Measurements from ENCODE around the gene RPS25. TPM values are rescaled to one million over a fixed set of nuclear protein-coding genes. Genes with fewer than 3 reads are reported as not detected.
A peak's percentile ranks its signal among the peaks of the same experiment; 100 is the strongest.

The RPS25 gene
- total RNA-seq, 1 experiment from 2014 or later = 1,450 TPM

- Histone ChIP-seq H2BK120ac (ENCODE audit: low read depth, low read length, poor library complexity, severe bottlenecking) (no peak overlapping the region), H3K4me1 (ENCODE audit: insufficient read depth, low read length) (peaks cover 4% of the 10 kb centered on the region; the same call in 1 of the 2 replicates), H4K91ac (ENCODE audit: insufficient read length, low read depth, low read length) (no peak overlapping the region), H3K27ac (ENCODE audit: insufficient read length, low read depth, low read length) (no peak overlapping the region), H3K4me2 (ENCODE audit: insufficient read depth, insufficient read length, low read length) (no peak overlapping the region), H3K56ac (ENCODE audit: insufficient read length, low read depth, low read length) (no peak overlapping the region), H2BK20ac (ENCODE audit: low read depth, low read length, poor library complexity, severe bottlenecking) (no peak overlapping the region), H3K79me2 (ENCODE audit: insufficient read depth, low read length) (peaks cover 4% of the 10 kb centered on the region; the same call in 1 of the 2 replicates), H3T11ph (ENCODE audit: low read length) (no peak overlapping the region), H4K20me1 (ENCODE audit: control insufficient read depth, insufficient read depth, insufficient read length) (no peaks in the 10 kb centered on the region), H3K23me2 (ENCODE audit: insufficient read length, low read depth, low read length, poor library complexity, severe bottlenecking) (peaks cover 3% of the 10 kb centered on the region), H3K23ac (ENCODE audit: insufficient read length, low read depth, low read length) (no peak overlapping the region), H3K14ac (ENCODE audit: insufficient read depth, low read length) (no peak overlapping the region), H4K5ac (ENCODE audit: insufficient read length, low read depth, low read length) (no peak overlapping the region), H2BK15ac (ENCODE audit: low read depth, low read length) (no peak overlapping the region), H3K79me1 (ENCODE audit: insufficient read depth, low read depth, low read length, poor library complexity, severe bottlenecking) (no peaks in the 10 kb centered on the region), H2BK12ac (ENCODE audit: insufficient read length, low read depth, low read length) (no peak overlapping the region), H2BK5ac (ENCODE audit: insufficient read length, low read length) (no peak overlapping the region), H3K4ac (ENCODE audit: low read depth, low read length) (no peak overlapping the region), H4K8ac (replicated peaks; ENCODE audit: insufficient read length, low read depth, low read length) (no peak overlapping the region), H3K27me3 (ENCODE audit: insufficient read depth, low read length) (no peaks in the 10 kb centered on the region), H3K18ac (ENCODE audit: insufficient read length, low read depth, low read length) (no peak overlapping the region), H3K9me3 (ENCODE audit: control insufficient read depth, low read depth, low read length) (no peaks in the 10 kb centered on the region), H2AFZ (ENCODE audit: low read length) (no peak overlapping the region), H2AK5ac (ENCODE audit: insufficient read length, low read length) (no peak overlapping the region), H3K9ac (ENCODE audit: extremely low read depth, insufficient read length, low read length) (no peak overlapping the region)
- no peaks in the 10 kb centered on the region for H3K27me3 Mint-ChIP-seq (ENCODE audit: low read depth)
- TF ChIP-seq CTCF (conservative IDR thresholded peaks at IDR 0.05) = no peak
- DNase-seq = no peak
- peaks cover 32 to 78% (median 76%) of the 10 kb centered on the region in 3 experiments; a peak in 6 of 7 replicates for H3K36me3 Mint-ChIP-seq (ENCODE audit: insufficient read depth in 1 of 3, low read depth in 3 of 3)
- peaks cover 18 to 23% of the 10 kb centered on the region in 2 experiments for H3K4me1 Mint-ChIP-seq
- H3K9me3 Mint-ChIP-seq = no peaks in the 10 kb centered on the region
- peak overlapping the region in 1 of 3 experiments; percentile 44; a peak in 1 of 7 replicates for H3K27ac Mint-ChIP-seq
- no peak overlapping the region for H3K4me3 Mint-ChIP-seq
These were observed 5.6 kb upstream of the RPS25 start for GRCh38 chr11:119023741-119024140.
